Embryonic facial prominence (tissue), 1 donor: ENCODE results near the gene OSBP2.
"Not testable (repeated sequence)": the region's sequence is repeated elsewhere in the genome, so short reads cannot be mapped to it uniquely, and the experiment has no call there.

Experiments used
- DNase-seq: peaks from one replicate; pipeline ENCODE4 v3.0.0-alpha.2; 2016; ENCODE audit errors: extremely low spot score

Gene OSBP2

GRCh38 chr22:30718491-30718890, 23.8 kb downstream of the OSBP2 start:
- DNase-seq: no peak

GRCh38 chr22:30718938-30719337, 24.3 kb downstream of the OSBP2 start:
- DNase-seq: no peak

GRCh38 chr22:30720263-30720837, 25.7 kb downstream of the OSBP2 start:
- no peak for DNase-seq

GRCh38 chr22:30721741-30722140, 27.1 kb downstream of the OSBP2 start:
- no peak for DNase-seq

GRCh38 chr22:30728826-30729225, 34.2 kb downstream of the OSBP2 start:
- no peak for DNase-seq

- DNase-seq: no peak
These were observed 37.0 kb downstream of the OSBP2 start for GRCh38 chr22:30731658-30732057.

GRCh38 chr22:30732426-30732825, 37.8 kb downstream of the OSBP2 start:
- DNase-seq: no peak

- no peak for DNase-seq
These were observed 38.5 kb downstream of the OSBP2 start for GRCh38 chr22:30733181-30733631.

- not testable (repeated sequence) for DNase-seq
These were observed 45.3 kb downstream of the OSBP2 start for GRCh38 chr22:30740007-30740406.

- not testable (repeated sequence) for DNase-seq
These were observed 45.8 kb downstream of the OSBP2 start for GRCh38 chr22:30740511-30740910.

GRCh38 chr22:30742291-30743256, 47.9 kb downstream of the OSBP2 start:
- no peak for DNase-seq

GRCh38 chr22:30743257-30744020, 48.8 kb downstream of the OSBP2 start:
- DNase-seq: no peak

- no peak for DNase-seq
These were observed 49.5 kb downstream of the OSBP2 start for GRCh38 chr22:30744224-30744623.

- no peak for DNase-seq
These were observed 52.8 kb downstream of the OSBP2 start for GRCh38 chr22:30747493-30747892.

- DNase-seq: no peak
These were observed 54.6 kb downstream of the OSBP2 start for GRCh38 chr22:30749272-30749671.

GRCh38 chr22:30749849-30750248, 55.2 kb downstream of the OSBP2 start:
- DNase-seq: no peak

- DNase-seq: no peak
These were observed 56.9 kb downstream of the OSBP2 start for GRCh38 chr22:30751529-30751928.

- DNase-seq: no peak
These were observed 58.1 kb downstream of the OSBP2 start for GRCh38 chr22:30752771-30753170.

- DNase-seq: no peak
These were observed 59.0 kb downstream of the OSBP2 start for GRCh38 chr22:30753701-30754100.

- DNase-seq: no peak
These were observed 59.8 kb downstream of the OSBP2 start for GRCh38 chr22:30754521-30754920.

GRCh38 chr22:30754971-30755758, 60.5 kb downstream of the OSBP2 start:
- no peak for DNase-seq

GRCh38 chr22:30755759-30756124, 61.1 kb downstream of the OSBP2 start:
- DNase-seq: no peak
